Measurements from ENCODE around the gene ATRAID.

The ATRAID gene

GRCh38 chr2:27242614-27242951, 30.7 kb downstream of the ATRAID start:
- no peak for TF ChIP-seq CTCF (IDR thresholded peaks at IDR 0.05)

- no peak for TF ChIP-seq CTCF (IDR thresholded peaks at IDR 0.05)
Observed at GRCh38 chr2:27243391-27244130, 31.7 kb downstream of the ATRAID start.

- TF ChIP-seq CTCF (IDR thresholded peaks at IDR 0.05): no peak
Observed at GRCh38 chr2:27245116-27245515, 33.3 kb downstream of the ATRAID start.

GRCh38 chr2:27245626-27246025, 33.8 kb downstream of the ATRAID start:
- TF ChIP-seq CTCF (IDR thresholded peaks at IDR 0.05): no peak

GRCh38 chr2:27247893-27248292, 36.1 kb downstream of the ATRAID start:
- TF ChIP-seq CTCF (IDR thresholded peaks at IDR 0.05): no peak

GRCh38 chr2:27249159-27249890, 37.5 kb downstream of the ATRAID start:
- TF ChIP-seq CTCF (IDR thresholded peaks at IDR 0.05): no peak

- peak; percentile 50 for TF ChIP-seq CTCF (IDR thresholded peaks at IDR 0.05)
Observed at GRCh38 chr2:27249891-27250651, 38.2 kb downstream of the ATRAID start.
